Astrocyte of the hippocampus (primary cell): ENCODE measurements around the gene NPC2.
"Not testable (repeated sequence)": the region's sequence is repeated elsewhere in the genome, so short reads cannot be mapped to it uniquely, and the experiment has no call there.

Experiments used
- DNase-seq: peaks from one replicate; pipeline ENCODE4 v3.0.0; 2011; ENCODE audit warnings: low read depth, low spot score

The NPC2 gene

GRCh38 chr14:74492776-74493342 lies at the start of gene NPC2:
NPC2 (minus strand) TSS chr14:74493305; CDS start chr14:74493274, 31 bp downstream.
- no peak for DNase-seq

GRCh38 chr14:74542056-74542685 lies 49.1 kb upstream of the NPC2 start:
- DNase-seq = no peak

- no peak for DNase-seq
These were observed 48.1 kb upstream of the NPC2 start for GRCh38 chr14:74541225-74541624.

- no peak for DNase-seq
These were observed 46.4 kb upstream of the NPC2 start for GRCh38 chr14:74539503-74539902.

GRCh38 chr14:74538411-74539391 lies 45.6 kb upstream of the NPC2 start:
- DNase-seq = no peak

GRCh38 chr14:74536336-74536735 lies 43.2 kb upstream of the NPC2 start:
- DNase-seq = not testable (repeated sequence)

- no peak for DNase-seq
These were observed 42.7 kb upstream of the NPC2 start for GRCh38 chr14:74535756-74536325.

GRCh38 chr14:74533576-74533975 lies 40.5 kb upstream of the NPC2 start:
- DNase-seq = no peak

GRCh38 chr14:74532246-74532645 lies 39.1 kb upstream of the NPC2 start:
- no peak for DNase-seq

- DNase-seq = peak; percentile 53
These were observed 38.4 kb upstream of the NPC2 start for GRCh38 chr14:74531467-74531866.

GRCh38 chr14:74531006-74531405 lies 37.9 kb upstream of the NPC2 start:
- DNase-seq = no peak

GRCh38 chr14:74528886-74529285 lies 35.8 kb upstream of the NPC2 start:
- DNase-seq = no peak

- DNase-seq = no peak
These were observed 35.3 kb upstream of the NPC2 start for GRCh38 chr14:74528406-74528805.

GRCh38 chr14:74527736-74528280 lies 34.7 kb upstream of the NPC2 start:
- DNase-seq = no peak

- no peak for DNase-seq
These were observed 33.9 kb upstream of the NPC2 start for GRCh38 chr14:74526854-74527585.

GRCh38 chr14:74525361-74525851 lies 32.3 kb upstream of the NPC2 start:
- DNase-seq = peak; percentile 52

- DNase-seq = no peak
These were observed 31.7 kb upstream of the NPC2 start for GRCh38 chr14:74524812-74525135.

- DNase-seq = peak; percentile 88
These were observed 31.1 kb upstream of the NPC2 start for GRCh38 chr14:74524076-74524811.

GRCh38 chr14:74522740-74523139 lies 29.6 kb upstream of the NPC2 start:
- no peak for DNase-seq

- DNase-seq = no peak
These were observed 28.7 kb upstream of the NPC2 start for GRCh38 chr14:74521756-74522155.
